CD4-positive, alpha-beta T cell (primary cell): ENCODE results near the gene TGM1. TPM values are rescaled to one million over a fixed set of nuclear protein-coding genes. Genes with fewer than 3 reads are reported as not detected.
"Not testable (repeated sequence)": the region's sequence is repeated elsewhere in the genome, so short reads cannot be mapped to it uniquely, and the experiment has no call there.

ENCODE experiments used
- ATAC-seq: fragments of 200-7000 bp; cut with Tn5 transposase; one replicate; pipeline ENCODE4 v1.10.0; 2022; ENCODE audit warnings: mild to moderate bottlenecking; ENCODE audit not compliant: poor library complexity
- CTCF ChIA-PET: fragments of 350-600 bp; sonication (Branson Sonifier 250); formaldehyde crosslinking; loops from one replicate; lab custom pipeline; 2021; ENCODE audit warnings: antibody characterized with exemption, inconsistent platforms; lab: Charles Lee
- POLR2A ChIA-PET: fragments of 350-600 bp; sonication (Branson Sonifier 250); formaldehyde crosslinking; loops from one replicate; lab custom pipeline; 2021; ENCODE audit warnings: antibody characterized with exemption, inconsistent platforms; lab: Charles Lee
- DNase-seq, 14 experiments: peaks; one replicate each; pipeline ENCODE4 v3.0.0-alpha.2; 2013 to 2020; ENCODE audit warnings: mixed read lengths in 2 of 14
- H3K27ac ChIP-seq, 2 donors: one replicate each; pipeline versions ENCODE4 v1.5.1 to v1.7.0; 2013; ENCODE audit warnings: low read length in 2 of 2, low read depth in 1 of 2, mild to moderate bottlenecking in 1 of 2
- H3K27me3 ChIP-seq, 2 experiments: 1 replicate in 1 of 2; 2 replicates in 1 of 2; pipeline versions ENCODE4 v1.6.1 to v1.7.0; 2013; ENCODE audit warnings: low read length in 2 of 2, control low read depth in 1 of 2, mild to moderate bottlenecking in 1 of 2, moderate library complexity in 1 of 2; ENCODE audit not compliant: insufficient read depth in 2 of 2, control insufficient read depth in 1 of 2
- H3K36me3 ChIP-seq: one replicate; pipeline ENCODE4 v1.6.1; 2013; ENCODE audit warnings: low read length, control low read depth; ENCODE audit not compliant: insufficient read depth
- H3K4me1 ChIP-seq: one replicate; pipeline ENCODE4 v1.6.1; 2013; ENCODE audit warnings: low read length, control low read depth; ENCODE audit not compliant: insufficient read depth
- H3K4me3 ChIP-seq: one replicate; pipeline ENCODE4 v1.5.1; 2013; ENCODE audit warnings: mild to moderate bottlenecking, low read length, moderate library complexity
- H3K9me3 ChIP-seq, 2 experiments: 1 replicate in 1 of 2; 2 replicates in 1 of 2; pipeline versions ENCODE4 v1.6.1 to v1.7.0; 2013; ENCODE audit warnings: low read length in 2 of 2, mild to moderate bottlenecking in 2 of 2, control low read depth in 1 of 2, moderate library complexity in 1 of 2; ENCODE audit not compliant: control insufficient read depth in 1 of 2, insufficient read depth in 1 of 2
- H3K27ac Mint-ChIP-seq: one replicate; pipeline ENCODE4 v1.8.0; 2020; ENCODE audit warnings: mixed read lengths
- H3K27me3 Mint-ChIP-seq: one replicate; pipeline ENCODE4 v1.8.0; 2021; ENCODE audit warnings: mixed read lengths
- H3K36me3 Mint-ChIP-seq: one replicate; pipeline ENCODE4 v1.8.0; 2021; ENCODE audit warnings: low read depth, mixed read lengths
- H3K4me1 Mint-ChIP-seq: one replicate; pipeline ENCODE4 v1.8.0; 2021; ENCODE audit warnings: low read depth, mixed read lengths
- H3K4me3 Mint-ChIP-seq: one replicate; pipeline ENCODE4 v1.8.0; 2020; ENCODE audit warnings: mild to moderate bottlenecking, mixed read lengths
- H3K9me3 Mint-ChIP-seq: one replicate; pipeline ENCODE4 v1.8.0; 2020; ENCODE audit warnings: mixed read lengths
- CTCF ChIP-seq: fragments of 200-600 bp; IDR thresholded peaks from one replicate; pipeline ENCODE4 v1.8.0; 2022; ENCODE audit warnings: antibody characterized with exemption, mild to moderate bottlenecking
- intact Hi-C, 2 experiments: fragments of 100-400 bp; cut with DNase I in 1 of 2; cut with micrococcal nuclease in 1 of 2; formaldehyde crosslinking; loops; one replicate each; pipeline versions ENCODE4 v1.15.1 to v1.9.0; 2023 to 2025; cut with DNase I, micrococcal nuclease
- total RNA-seq, 174 experiments: library from RNA in 2 of 174; stranded (reverse) in 2 of 174; gene quantifications; one replicate each; pipeline ENCODE4 v1.2.3 and lab custom pipeline; 2021 to 2026

TGM1 gene
- total RNA-seq, 2 experiments from 2014 or later, result 3.5 to 3.9 TPM

- DNase-seq (peak in 1 of 14 experiments; percentile 6), ATAC-seq (no peak)
- intact Hi-C loops, result no loop called here
- no peaks in the 10 kb centered on the region for H3K27me3 ChIP-seq
- no peak overlapping the region for H3K4me3 ChIP-seq
- TF ChIP-seq CTCF, result no peak
- Mint-ChIP-seq H3K27ac (peak overlapping the region; percentile 54), H3K4me1 (peaks cover 34% of the 10 kb centered on the region), H3K36me3 (peaks cover 84% of the 10 kb centered on the region), H3K27me3 (no peaks in the 10 kb centered on the region), H3K9me3 (no peaks in the 10 kb centered on the region), H3K4me3 (no peak overlapping the region)
- peaks cover 27% of the 10 kb centered on the region for H3K4me1 ChIP-seq
- ChIA-PET POLR2A (interaction anchor here (0.7 to 1.2 kb wide), 3 partner anchors 9 to 46 kb away, joined by 3 to 4 read pairs (median 3); partner anchors contain the start of genes IRF9, MDP1 and TM9SF1), CTCF (no interaction called here)
- peaks cover 68% of the 10 kb centered on the region for H3K36me3 ChIP-seq
- no peak overlapping the region for H3K27ac ChIP-seq
- H3K9me3 ChIP-seq, result no peaks in the 10 kb centered on the region
These were observed 55.8 kb downstream of the TGM1 start for GRCh38 chr14:24207104-24207551.

GRCh38 chr14:24206260-24207103, 56.5 kb downstream of the TGM1 start:
- H3K27ac ChIP-seq, result no peak overlapping the region
- H3K36me3 Mint-ChIP-seq, result peaks cover 86% of the 10 kb centered on the region
- no peaks in the 10 kb centered on the region for H3K27me3 ChIP-seq
- DNase-seq, result peak in 1 of 14 experiments; percentile 6
- no peaks in the 10 kb centered on the region for H3K27me3 Mint-ChIP-seq
- no peaks in the 10 kb centered on the region for H3K9me3 Mint-ChIP-seq
- H3K27ac Mint-ChIP-seq, result peak overlapping the region; percentile 54
- ATAC-seq, result no peak
- no peak overlapping the region for H3K4me3 Mint-ChIP-seq
- ChIA-PET CTCF (no interaction called here), POLR2A (interaction anchor here (0.6 to 1.2 kb wide), 6 partner anchors 9 to 92 kb away, joined by 3 to 4 read pairs (median 3); partner anchors contain the start of genes DCAF11, IPO4, IRF9 and MDP1)
- H3K36me3 ChIP-seq, result peaks cover 68% of the 10 kb centered on the region
- no peak for TF ChIP-seq CTCF
- H3K4me1 Mint-ChIP-seq, result peaks cover 27% of the 10 kb centered on the region
- no peak overlapping the region for H3K4me3 ChIP-seq
- H3K9me3 ChIP-seq, result no peaks in the 10 kb centered on the region
- peaks cover 20% of the 10 kb centered on the region for H3K4me1 ChIP-seq
- intact Hi-C loops, result no loop called here

- H3K4me3 Mint-ChIP-seq, result no peak overlapping the region
- no peaks in the 10 kb centered on the region for H3K27me3 Mint-ChIP-seq
- Histone ChIP-seq H3K27me3 (no peaks in the 10 kb centered on the region), H3K4me3 (no peak overlapping the region), H3K4me1 (peaks cover 8% of the 10 kb centered on the region), H3K36me3 (peaks cover 51% of the 10 kb centered on the region), H3K9me3 (no peaks in the 10 kb centered on the region), H3K27ac (no peak overlapping the region)
- DNase-seq (no peak), ATAC-seq (no peak)
- CTCF ChIA-PET, result no interaction called here
- intact Hi-C loops, result no loop called here
- H3K27ac Mint-ChIP-seq, result peak overlapping the region; percentile 1
- H3K4me1 Mint-ChIP-seq, result peaks cover 22% of the 10 kb centered on the region
- no peaks in the 10 kb centered on the region for H3K9me3 Mint-ChIP-seq
- POLR2A ChIA-PET, result interaction anchor here (1.1 kb wide), 1 partner anchor 9 kb away, joined by 3 read pairs; no protein-coding TSS in a partner anchor
- TF ChIP-seq CTCF, result no peak
- H3K36me3 Mint-ChIP-seq, result peaks cover 78% of the 10 kb centered on the region
These were observed 58.5 kb downstream of the TGM1 start for GRCh38 chr14:24204163-24205146.

GRCh38 chr14:24203249-24203886, 59.6 kb downstream of the TGM1 start:
- H3K27me3 ChIP-seq, H3K4me3 ChIP-seq, intact Hi-C loops, ATAC-seq, CTCF ChIA-PET, H3K27ac Mint-ChIP-seq, H3K9me3 Mint-ChIP-seq, H3K27me3 Mint-ChIP-seq, H3K27ac ChIP-seq, H3K4me3 Mint-ChIP-seq, H3K9me3 ChIP-seq: not testable (repeated sequence)
- peaks cover 48% of the 10 kb centered on the region for H3K36me3 ChIP-seq
- POLR2A ChIA-PET, result interaction anchor here (0.8 kb wide), 1 partner anchor 10 kb away, joined by 4 read pairs; the partner anchor contains the start of gene CHMP4A
- peak in 1 of 14 experiments; percentile 17 for DNase-seq
- peaks cover 80% of the 10 kb centered on the region for H3K36me3 Mint-ChIP-seq
- peaks cover 33% of the 10 kb centered on the region for H3K4me1 Mint-ChIP-seq
- peaks cover 12% of the 10 kb centered on the region for H3K4me1 ChIP-seq
